ENCODE data around the gene PLCH2.

DNA sequence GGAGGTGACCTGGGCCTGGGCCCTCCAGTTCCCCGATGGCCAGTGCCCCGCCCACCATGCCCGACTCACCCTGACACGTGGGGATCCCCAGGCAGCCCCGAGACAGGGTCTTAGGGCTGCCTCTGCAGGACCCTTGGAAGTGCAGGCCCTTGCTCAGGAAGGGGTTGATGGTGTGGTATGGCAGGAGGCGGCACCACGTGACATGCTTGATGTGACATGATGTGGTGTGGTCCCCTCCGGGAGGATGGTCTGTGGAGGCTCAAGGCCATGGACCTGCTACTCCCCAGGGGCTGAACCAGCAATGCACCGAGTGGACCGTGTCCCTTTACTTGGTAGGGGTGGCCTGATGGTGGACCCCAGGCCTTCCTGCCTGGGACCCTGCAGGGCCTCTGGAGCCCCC is 21.9 kb upstream of the PLCH2 start:
- TF ChIP-seq, protein P1, sequence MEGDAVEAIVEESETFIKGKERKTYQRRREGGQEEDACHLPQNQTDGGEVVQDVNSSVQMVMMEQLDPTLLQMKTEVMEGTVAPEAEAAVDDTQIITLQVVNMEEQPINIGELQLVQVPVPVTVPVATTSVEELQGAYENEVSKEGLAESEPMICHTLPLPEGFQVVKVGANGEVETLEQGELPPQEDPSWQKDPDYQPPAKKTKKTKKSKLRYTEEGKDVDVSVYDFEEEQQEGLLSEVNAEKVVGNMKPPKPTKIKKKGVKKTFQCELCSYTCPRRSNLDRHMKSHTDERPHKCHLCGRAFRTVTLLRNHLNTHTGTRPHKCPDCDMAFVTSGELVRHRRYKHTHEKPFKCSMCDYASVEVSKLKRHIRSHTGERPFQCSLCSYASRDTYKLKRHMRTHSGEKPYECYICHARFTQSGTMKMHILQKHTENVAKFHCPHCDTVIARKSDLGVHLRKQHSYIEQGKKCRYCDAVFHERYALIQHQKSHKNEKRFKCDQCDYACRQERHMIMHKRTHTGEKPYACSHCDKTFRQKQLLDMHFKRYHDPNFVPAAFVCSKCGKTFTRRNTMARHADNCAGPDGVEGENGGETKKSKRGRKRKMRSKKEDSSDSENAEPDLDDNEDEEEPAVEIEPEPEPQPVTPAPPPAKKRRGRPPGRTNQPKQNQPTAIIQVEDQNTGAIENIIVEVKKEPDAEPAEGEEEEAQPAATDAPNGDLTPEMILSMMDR (IDR thresholded peaks at IDR 0.05; ENCODE audit: low read depth, low read length, poor library complexity, severe bottlenecking): no peak
- TF ChIP-seq EZH2phosphoT487 (IDR thresholded peaks at IDR 0.05; ENCODE audit: borderline replicate concordance, low read length): no peak

Data from DOHH2 (cell line).